Measurements from ENCODE around the gene MYLK3. TPM values are rescaled to one million over a fixed set of nuclear protein-coding genes. Genes with fewer than 3 reads are reported as not detected.

MYLK3 gene
- total RNA-seq, 1 donor from 2014 or later = 0.43 TPM

GRCh38 chr16:46714797-46715591 is 33.1 kb downstream of the MYLK3 start:
- H3K27ac ChIP-seq = no peak overlapping the region
- intact Hi-C loops (cut with DNase I) = no loop called here
- no peak overlapping the region for H3K4me3 ChIP-seq
- H3K4me1 ChIP-seq = no peaks in the 10 kb centered on the region
- no peaks in the 10 kb centered on the region for H3K36me3 ChIP-seq
- no peak for TF ChIP-seq CTCF (IDR thresholded peaks at IDR 0.05)
- DNase-seq (no peak), ATAC-seq (no peak)
- H3K9me3 ChIP-seq = no peaks in the 10 kb centered on the region
- H3K27me3 ChIP-seq = no peaks in the 10 kb centered on the region

- no peaks in the 10 kb centered on the region for H3K27me3 ChIP-seq
- no peaks in the 10 kb centered on the region for H3K4me1 ChIP-seq
- TF ChIP-seq CTCF (IDR thresholded peaks at IDR 0.05) = no peak
- no peak overlapping the region for H3K4me3 ChIP-seq
- no peaks in the 10 kb centered on the region for H3K9me3 ChIP-seq
- H3K36me3 ChIP-seq = no peaks in the 10 kb centered on the region
- ATAC-seq (no peak), DNase-seq (no peak)
- H3K27ac ChIP-seq = no peak overlapping the region
- intact Hi-C loops (cut with DNase I) = no loop called here
Observed at GRCh38 chr16:46713634-46714033, 34.5 kb downstream of the MYLK3 start.

- H3K4me1 ChIP-seq = no peaks in the 10 kb centered on the region
- no peak overlapping the region for H3K27ac ChIP-seq
- intact Hi-C loops (cut with DNase I) = no loop called here
- H3K27me3 ChIP-seq = no peaks in the 10 kb centered on the region
- no peaks in the 10 kb centered on the region for H3K9me3 ChIP-seq
- ATAC-seq = peak; percentile 24
- no peak for TF ChIP-seq CTCF (IDR thresholded peaks at IDR 0.05)
- H3K36me3 ChIP-seq = no peaks in the 10 kb centered on the region
- DNase-seq = no peak
- no peak overlapping the region for H3K4me3 ChIP-seq
Observed at GRCh38 chr16:46712911-46713310, 35.2 kb downstream of the MYLK3 start.

- TF ChIP-seq CTCF (IDR thresholded peaks at IDR 0.05) = no peak
- no peak overlapping the region for H3K4me3 ChIP-seq
- no peaks in the 10 kb centered on the region for H3K36me3 ChIP-seq
- no peaks in the 10 kb centered on the region for H3K27me3 ChIP-seq
- peak; percentile 77 for ATAC-seq
- no peaks in the 10 kb centered on the region for H3K4me1 ChIP-seq
- no peak overlapping the region for H3K27ac ChIP-seq
- H3K9me3 ChIP-seq = no peaks in the 10 kb centered on the region
- intact Hi-C loops (cut with DNase I) = no loop called here
- DNase-seq = no peak
Observed at GRCh38 chr16:46711106-46712058, 36.8 kb downstream of the MYLK3 start.

- no peaks in the 10 kb centered on the region for H3K36me3 ChIP-seq
- ATAC-seq = no peak
- no peaks in the 10 kb centered on the region for H3K9me3 ChIP-seq
- TF ChIP-seq CTCF (IDR thresholded peaks at IDR 0.05) = no peak
- DNase-seq = no peak
- H3K27me3 ChIP-seq = no peaks in the 10 kb centered on the region
- no peak overlapping the region for H3K27ac ChIP-seq
- no peak overlapping the region for H3K4me3 ChIP-seq
- intact Hi-C loops (cut with DNase I) = no loop called here
- no peaks in the 10 kb centered on the region for H3K4me1 ChIP-seq
Observed at GRCh38 chr16:46709469-46710005, 38.6 kb downstream of the MYLK3 start.
